Eye (tissue), 1 donor: Measurements from ENCODE around the gene GPR142.
A peak's percentile ranks its signal among the peaks of the same experiment; 100 is the strongest.

Source experiments
- DNase-seq: peaks from one replicate; pipeline ENCODE4 v3.0.0-alpha.2; 2015

Gene GPR142

GRCh38 chr17:74367206-74367605, at the start of gene GPR142:
Gene GPR142, plus strand, starts transcription at chr17:74367506. Its CDS starts 2,035 bp downstream, at chr17:74369541.
- no peak for DNase-seq

GRCh38 chr17:74318391-74318790, 48.9 kb upstream of the GPR142 start:
- no peak for DNase-seq

GRCh38 chr17:74324521-74324920, 42.8 kb upstream of the GPR142 start:
- no peak for DNase-seq

- peak; percentile 53 for DNase-seq
Measured at GRCh38 chr17:74325376-74325742, 41.9 kb upstream of the GPR142 start.

- peak; percentile 81 for DNase-seq
Measured at GRCh38 chr17:74325743-74326379, 41.4 kb upstream of the GPR142 start, which contains the start of gene KIF19. Gene KIF19, plus strand, starts transcription at chr17:74326226. Its CDS starts 124 bp downstream, at chr17:74326350.

GRCh38 chr17:74326506-74326905, 40.8 kb upstream of the GPR142 start:
- DNase-seq, result no peak

GRCh38 chr17:74328487-74328886, 38.8 kb upstream of the GPR142 start:
- no peak for DNase-seq

- no peak for DNase-seq
Measured at GRCh38 chr17:74329378-74329777, 37.9 kb upstream of the GPR142 start.

- DNase-seq, result no peak
Measured at GRCh38 chr17:74330446-74330845, 36.9 kb upstream of the GPR142 start.

- no peak for DNase-seq
Measured at GRCh38 chr17:74332017-74332650, 35.2 kb upstream of the GPR142 start.

GRCh38 chr17:74332763-74333283, 34.5 kb upstream of the GPR142 start:
- peak; percentile 76 for DNase-seq

GRCh38 chr17:74334393-74335039, 32.8 kb upstream of the GPR142 start:
- DNase-seq, result no peak

GRCh38 chr17:74335529-74336062, 31.7 kb upstream of the GPR142 start:
- DNase-seq, result no peak

- no peak for DNase-seq
Measured at GRCh38 chr17:74336307-74336706, 31.0 kb upstream of the GPR142 start.

- DNase-seq, result no peak
Measured at GRCh38 chr17:74337834-74338500, 29.3 kb upstream of the GPR142 start.

GRCh38 chr17:74339537-74340195, 27.6 kb upstream of the GPR142 start:
- no peak for DNase-seq

- DNase-seq, result no peak
Measured at GRCh38 chr17:74340470-74341023, 26.8 kb upstream of the GPR142 start.

- DNase-seq, result no peak
Measured at GRCh38 chr17:74342224-74342623, 25.1 kb upstream of the GPR142 start.

GRCh38 chr17:74343121-74343520, 24.2 kb upstream of the GPR142 start:
- DNase-seq, result no peak

GRCh38 chr17:74343526-74344284, 23.6 kb upstream of the GPR142 start:
- DNase-seq, result no peak

- no peak for DNase-seq
Measured at GRCh38 chr17:74344658-74345057, 22.6 kb upstream of the GPR142 start.
